Measurements from ENCODE around the gene RNASEH2A.

RNASEH2A gene

DNA sequence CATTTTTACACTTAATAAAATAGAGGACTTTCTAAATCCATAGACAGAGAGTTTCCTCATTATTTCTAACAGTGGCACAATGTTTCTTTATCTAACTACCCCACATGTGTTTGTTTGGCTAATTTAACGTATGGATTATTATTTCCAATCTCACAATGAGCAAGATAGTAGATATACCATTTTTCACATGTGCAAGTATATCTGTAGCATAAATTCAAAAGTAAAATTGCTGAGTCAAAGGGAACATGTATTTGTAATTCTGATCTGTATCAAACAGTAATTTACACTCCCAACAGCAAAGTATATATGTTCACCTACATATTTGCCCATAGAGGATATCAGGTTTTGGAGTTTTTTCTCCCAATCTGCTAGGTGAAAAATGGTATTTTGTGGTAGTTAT lies 50.3 kb downstream of the RNASEH2A start:
- DNase-seq (ENCODE audit: low read depth in 2 of 2, low spot score in 1 of 2) = no peak

DNA sequence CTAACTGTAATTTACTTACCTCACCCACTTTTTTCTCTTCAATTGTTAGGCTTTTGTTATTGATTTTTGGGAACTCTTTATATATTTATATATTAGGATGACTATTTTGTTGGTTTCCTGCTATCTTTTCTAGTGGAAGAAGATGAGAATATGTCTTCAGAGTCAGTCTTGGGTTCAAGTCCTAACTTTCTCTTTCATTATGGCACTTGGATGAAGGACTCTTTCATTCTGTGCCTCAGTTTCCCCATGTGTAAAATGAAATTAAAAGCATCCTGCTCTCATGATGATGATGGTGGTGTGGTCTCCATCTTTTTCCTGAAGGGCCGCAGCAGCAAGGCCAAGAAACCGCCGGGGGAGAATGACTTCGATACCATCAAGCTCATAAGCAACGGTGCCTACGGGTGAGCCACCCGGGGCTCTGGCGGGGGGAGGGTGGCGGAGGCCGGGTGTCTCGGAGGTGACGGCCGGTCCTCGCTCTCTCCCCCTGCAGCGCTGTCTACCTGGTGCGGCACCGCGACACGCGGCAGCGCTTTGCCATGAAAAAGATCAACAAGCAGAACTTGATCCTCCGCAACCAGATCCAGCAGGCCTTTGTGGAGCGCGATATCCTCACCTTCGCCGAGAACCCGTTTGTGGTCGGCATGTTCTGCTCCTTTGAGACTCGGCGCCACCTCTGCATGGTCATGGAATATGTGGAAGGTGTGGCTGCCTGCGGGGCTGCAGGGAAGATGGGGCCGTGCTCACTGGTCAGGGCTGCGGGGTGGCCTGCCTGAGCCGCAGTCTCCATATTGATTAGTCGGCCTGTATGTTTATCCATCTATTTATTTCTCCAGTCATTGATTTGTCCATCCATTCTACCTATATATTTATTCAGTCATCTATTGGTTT lies 51.9 kb downstream of the RNASEH2A start:
- DNase-seq (ENCODE audit: low read depth in 2 of 2, low spot score in 1 of 2) = no peak

DNA sequence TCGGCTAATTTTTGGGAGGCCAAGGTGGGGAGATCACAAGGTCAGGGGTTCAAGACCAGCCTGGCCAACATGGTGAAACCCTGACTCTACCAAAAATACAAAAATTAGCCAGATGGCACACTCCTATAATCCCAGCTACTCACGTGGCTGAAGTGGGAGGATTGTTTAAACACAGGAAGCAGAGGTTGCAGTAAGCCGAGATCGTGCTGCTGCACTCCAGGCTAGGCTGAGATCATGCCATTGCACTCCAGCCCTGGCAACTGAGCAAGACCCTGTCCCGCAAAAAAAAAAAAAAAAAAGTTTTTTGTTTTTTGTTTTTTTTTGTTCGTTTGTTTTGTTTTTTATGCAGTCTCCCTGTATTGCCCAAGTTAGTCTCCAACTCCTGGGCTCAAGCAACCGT lies 53.2 kb downstream of the RNASEH2A start:
- no peak for DNase-seq (ENCODE audit: low read depth in 2 of 2, low spot score in 1 of 2)

All from stimulated activated CD8-positive, alpha-beta memory T cell treated with anti-CD3 and anti-CD28 coated beads, Interleukin-4, amount 100 ng/mL, for 4 hours (primary cell).